ENCODE results near the gene EVA1C. TPM values are rescaled to one million over a fixed set of nuclear protein-coding genes. Genes with fewer than 3 reads are reported as not detected.
"Not testable (repeated sequence)": the region's sequence is repeated elsewhere in the genome, so short reads cannot be mapped to it uniquely, and the experiment has no call there.

Gene EVA1C
- total RNA-seq, 6 experiments from 2014 or later, result 2.7 to 13.8 (median 11.3) TPM

DNA sequence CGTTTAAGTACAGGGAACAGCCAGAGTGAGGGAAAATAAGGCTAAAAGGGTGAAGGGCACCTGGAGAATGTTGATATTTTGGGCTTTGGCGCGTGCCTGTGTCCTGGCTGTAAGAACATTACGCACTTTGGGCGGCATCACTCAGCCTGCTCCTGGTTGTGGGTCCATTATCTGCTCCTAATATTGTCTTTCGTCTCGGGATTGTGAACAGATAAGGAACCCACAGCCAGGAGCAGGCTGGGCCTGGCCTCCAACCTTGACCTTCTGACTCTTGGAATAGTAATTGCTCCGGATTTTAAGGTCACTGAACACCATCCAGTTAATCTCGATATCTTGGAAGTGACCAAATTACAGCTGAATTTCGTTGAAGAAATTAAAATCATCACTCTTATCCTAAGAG is 111.0 kb downstream of the EVA1C start:
- Mint-ChIP-seq H3K4me3 (no peak overlapping the region), H3K9me3 (peaks cover 6% of the 10 kb centered on the region), H3K27ac (peak overlapping the region; percentile 88), H3K36me3 (ENCODE audit: low read depth) (0 out of 2 replicates have a peak, but pooled peaks cover 7% of the 10 kb centered on the region), H3K4me1 (ENCODE audit: low read depth) (peaks cover 42% of the 10 kb centered on the region), H3K27me3 (ENCODE audit: insufficient read depth) (peaks cover 5% of the 10 kb centered on the region)
- no peak for TF ChIP-seq CTCF (IDR thresholded peaks at IDR 0.05)
- DNase-seq, result no peak

GRCh38 chr21:32523988-32524719 is 111.6 kb downstream of the EVA1C start:
- peaks cover 42% of the 10 kb centered on the region for H3K4me1 Mint-ChIP-seq (ENCODE audit: low read depth)
- H3K27ac Mint-ChIP-seq, result peak overlapping the region; percentile 88
- 0 out of 2 replicates have a peak, but pooled peaks cover 3% of the 10 kb centered on the region for H3K36me3 Mint-ChIP-seq (ENCODE audit: low read depth)
- H3K4me3 Mint-ChIP-seq, result peak overlapping the region; percentile 52
- H3K9me3 Mint-ChIP-seq, result peaks cover 4% of the 10 kb centered on the region
- peak; percentile 81 for DNase-seq
- no peak for TF ChIP-seq CTCF (IDR thresholded peaks at IDR 0.05)
- H3K27me3 Mint-ChIP-seq (ENCODE audit: insufficient read depth), result peaks cover 5% of the 10 kb centered on the region

GRCh38 chr21:32525282-32525681 is 112.8 kb downstream of the EVA1C start:
- no peaks in the 10 kb centered on the region; the same call in 1 of the 2 replicates for H3K9me3 Mint-ChIP-seq
- no peak overlapping the region for H3K4me3 Mint-ChIP-seq
- H3K27ac Mint-ChIP-seq, result no peak overlapping the region
- DNase-seq, result no peak
- TF ChIP-seq CTCF (IDR thresholded peaks at IDR 0.05), result no peak
- H3K36me3 Mint-ChIP-seq (ENCODE audit: low read depth), result no peaks in the 10 kb centered on the region
- H3K27me3 Mint-ChIP-seq (ENCODE audit: insufficient read depth), result peaks cover 5% of the 10 kb centered on the region
- H3K4me1 Mint-ChIP-seq (ENCODE audit: low read depth), result peaks cover 42% of the 10 kb centered on the region

GRCh38 chr21:32529679-32530078 is 117.2 kb downstream of the EVA1C start:
- Mint-ChIP-seq H3K9me3 (peaks cover 4% of the 10 kb centered on the region; the same call in 1 of the 2 replicates), H3K27me3 (ENCODE audit: insufficient read depth) (no peaks in the 10 kb centered on the region; the same call in 1 of the 2 replicates), H3K4me1 (ENCODE audit: low read depth) (peaks cover 2% of the 10 kb centered on the region), H3K4me3 (no peak overlapping the region), H3K36me3 (ENCODE audit: low read depth) (no peaks in the 10 kb centered on the region), H3K27ac (no peak overlapping the region)
- no peak for TF ChIP-seq CTCF (IDR thresholded peaks at IDR 0.05)
- DNase-seq, result no peak

- DNase-seq; H3K27me3 Mint-ChIP-seq (ENCODE audit: insufficient read depth); H3K36me3 Mint-ChIP-seq (ENCODE audit: low read depth); H3K27ac Mint-ChIP-seq; H3K4me1 Mint-ChIP-seq (ENCODE audit: low read depth); H3K4me3 Mint-ChIP-seq; H3K9me3 Mint-ChIP-seq: not testable (repeated sequence)
Observed at GRCh38 chr21:32530809-32531208, 118.3 kb downstream of the EVA1C start.

GRCh38 chr21:32531561-32531960 is 119.1 kb downstream of the EVA1C start:
- H3K4me1 Mint-ChIP-seq (ENCODE audit: low read depth); H3K4me3 Mint-ChIP-seq; H3K27me3 Mint-ChIP-seq (ENCODE audit: insufficient read depth); H3K36me3 Mint-ChIP-seq (ENCODE audit: low read depth); H3K27ac Mint-ChIP-seq; DNase-seq; H3K9me3 Mint-ChIP-seq: not testable (repeated sequence)
